ENCODE data around the gene ARHGAP15. TPM values are rescaled to one million over a fixed set of nuclear protein-coding genes. Genes with fewer than 3 reads are reported as not detected.

ARHGAP15 gene
- polyA plus RNA-seq, 1 donor from 2014 or later: 0.30 TPM

GRCh38 chr2:143334837-143335236, 205.6 kb downstream of the ARHGAP15 start:
- H3K36me3 ChIP-seq (ENCODE audit: insufficient read depth, low read length): no peaks in the 10 kb centered on the region
- no peaks in the 10 kb centered on the region for H4K20me1 ChIP-seq (ENCODE audit: insufficient read depth)
- no peak overlapping the region for H3K4me3 ChIP-seq (ENCODE audit: low read length)
- no peaks in the 10 kb centered on the region for H3F3A ChIP-seq (ENCODE audit: insufficient read depth, low read length, poor library complexity, severe bottlenecking)
- H3K79me2 ChIP-seq (replicated peaks; ENCODE audit: insufficient read depth, low read length): no peaks in the 10 kb centered on the region
- no peak overlapping the region for H3K27ac ChIP-seq (ENCODE audit: low read length)
- no peak overlapping the region for H2AFZ ChIP-seq (ENCODE audit: low read depth, low read length)
- no peak for TF ChIP-seq REST (IDR thresholded peaks at IDR 0.05; ENCODE audit: borderline replicate concordance)
- no peak for TF ChIP-seq SMC3 (conservative IDR thresholded peaks at IDR 0.05; ENCODE audit: poor library complexity)
- TF ChIP-seq CTCF (IDR thresholded peaks at IDR 0.05; ENCODE audit: poor library complexity, severe bottlenecking): no peak
- no peak for TF ChIP-seq TAF1 (IDR thresholded peaks at IDR 0.05; ENCODE audit: low read depth)
- no peak for TF ChIP-seq MXI1 (conservative IDR thresholded peaks at IDR 0.05; ENCODE audit: poor library complexity, severe bottlenecking)
- no peak for TF ChIP-seq EP300 (conservative IDR thresholded peaks at IDR 0.05; ENCODE audit: poor library complexity, severe bottlenecking)
- TF ChIP-seq RAD21 (conservative IDR thresholded peaks at IDR 0.05): no peak
- TF ChIP-seq EZH2 (IDR thresholded peaks at IDR 0.05; ENCODE audit: borderline replicate concordance, insufficient read depth, low read length, poor library complexity, severe bottlenecking): no peak
- H3K9me2 ChIP-seq (ENCODE audit: insufficient read depth, low read length): no peaks in the 10 kb centered on the region
- H3K9ac ChIP-seq (ENCODE audit: low read length): no peak overlapping the region
- H3K27me3 ChIP-seq (ENCODE audit: insufficient read depth, low read depth, low read length): no peaks in the 10 kb centered on the region
- no peaks in the 10 kb centered on the region for H3K9me3 ChIP-seq (ENCODE audit: low read length)
- H3K4me2 ChIP-seq (ENCODE audit: low read length): no peak overlapping the region

- Histone ChIP-seq H3K79me2 (replicated peaks; ENCODE audit: insufficient read depth, low read length) (no peaks in the 10 kb centered on the region), H3K4me3 (ENCODE audit: low read length) (no peak overlapping the region), H3K36me3 (ENCODE audit: insufficient read depth, low read length) (no peaks in the 10 kb centered on the region), H3K27me3 (ENCODE audit: insufficient read depth, low read depth, low read length) (no peaks in the 10 kb centered on the region), H3K9me2 (ENCODE audit: insufficient read depth, low read length) (no peaks in the 10 kb centered on the region), H4K20me1 (ENCODE audit: insufficient read depth) (no peaks in the 10 kb centered on the region), H2AFZ (ENCODE audit: low read depth, low read length) (no peak overlapping the region), H3K4me2 (ENCODE audit: low read length) (no peak overlapping the region), H3K9ac (ENCODE audit: low read length) (no peak overlapping the region), H3K27ac (ENCODE audit: low read length) (no peak overlapping the region), H3K9me3 (ENCODE audit: low read length) (no peaks in the 10 kb centered on the region), H3F3A (ENCODE audit: insufficient read depth, low read length, poor library complexity, severe bottlenecking) (no peaks in the 10 kb centered on the region)
- TF ChIP-seq TAF1 (IDR thresholded peaks at IDR 0.05; ENCODE audit: low read depth): no peak
- no peak for TF ChIP-seq MXI1 (conservative IDR thresholded peaks at IDR 0.05; ENCODE audit: poor library complexity, severe bottlenecking)
- TF ChIP-seq RAD21 (conservative IDR thresholded peaks at IDR 0.05): no peak
Measured at GRCh38 chr2:143336719-143337210, 207.5 kb downstream of the ARHGAP15 start.

- Histone ChIP-seq H3K4me2 (ENCODE audit: low read length) (no peak overlapping the region), H2AFZ (ENCODE audit: low read depth, low read length) (no peak overlapping the region), H3K9me2 (ENCODE audit: insufficient read depth, low read length) (no peaks in the 10 kb centered on the region), H3K27ac (ENCODE audit: low read length) (no peak overlapping the region), H3F3A (ENCODE audit: insufficient read depth, low read length, poor library complexity, severe bottlenecking) (no peaks in the 10 kb centered on the region), H3K4me3 (ENCODE audit: low read length) (no peak overlapping the region), H3K9ac (ENCODE audit: low read length) (no peak overlapping the region), H4K20me1 (ENCODE audit: insufficient read depth) (no peaks in the 10 kb centered on the region), H3K27me3 (ENCODE audit: insufficient read depth, low read depth, low read length) (no peaks in the 10 kb centered on the region), H3K79me2 (replicated peaks; ENCODE audit: insufficient read depth, low read length) (no peaks in the 10 kb centered on the region), H3K9me3 (ENCODE audit: low read length) (no peaks in the 10 kb centered on the region), H3K36me3 (ENCODE audit: insufficient read depth, low read length) (no peaks in the 10 kb centered on the region)
- TF ChIP-seq REST (IDR thresholded peaks at IDR 0.05; ENCODE audit: borderline replicate concordance) (no peak), CTCF (IDR thresholded peaks at IDR 0.05; ENCODE audit: poor library complexity, severe bottlenecking) (no peak), RAD21 (conservative IDR thresholded peaks at IDR 0.05) (no peak), TAF1 (IDR thresholded peaks at IDR 0.05; ENCODE audit: low read depth) (no peak)
Measured at GRCh38 chr2:143341478-143341877, 212.3 kb downstream of the ARHGAP15 start.
